Activated CD4-positive, alpha-beta T cell treated with anti-CD3 and anti-CD28 coated beads for 36 hours (primary cell): ENCODE measurements around the gene ABHD17A. TPM values are rescaled to one million over a fixed set of nuclear protein-coding genes. Genes with fewer than 3 reads are reported as not detected.
A peak's percentile ranks its signal among the peaks of the same experiment; 100 is the strongest.
"Not testable (repeated sequence)": the region's sequence is repeated elsewhere in the genome, so short reads cannot be mapped to it uniquely, and the experiment has no call there.

ENCODE experiments used
- ATAC-seq: fragments of 200-7000 bp; cut with Tn5 transposase; one replicate; pipeline ENCODE4 v1.10.0; 2021; ENCODE audit warnings: mild to moderate bottlenecking, moderate library complexity
- CTCF ChIA-PET: fragments of 350-600 bp; sonication (Branson Sonifier 250); formaldehyde crosslinking; loops from one replicate; lab custom pipeline; 2021; ENCODE audit warnings: antibody characterized with exemption; lab: Charles Lee
- POLR2A ChIA-PET: fragments of 350-600 bp; sonication (Branson Sonifier 250); formaldehyde crosslinking; loops from one replicate; lab custom pipeline; 2021; ENCODE audit warnings: antibody characterized with exemption, inconsistent platforms; lab: Charles Lee
- DNase-seq: peaks from one replicate; pipeline ENCODE4 v3.0.0-alpha.2; 2020
- H3K27ac Mint-ChIP-seq: one replicate; pipeline ENCODE4 v1.8.0; 2021; ENCODE audit warnings: mixed read lengths
- H3K27me3 Mint-ChIP-seq: one replicate; pipeline ENCODE4 v1.8.0; 2021; ENCODE audit warnings: mixed read lengths
- H3K36me3 Mint-ChIP-seq: one replicate; pipeline ENCODE4 v1.8.0; 2021; ENCODE audit warnings: low read depth, mixed read lengths
- H3K4me1 Mint-ChIP-seq: one replicate; pipeline ENCODE4 v1.8.0; 2021; ENCODE audit warnings: mixed read lengths
- H3K4me3 Mint-ChIP-seq: one replicate; pipeline ENCODE4 v1.8.0; 2021; ENCODE audit warnings: mild to moderate bottlenecking, moderate library complexity, mixed read lengths
- H3K9me3 Mint-ChIP-seq: one replicate; pipeline ENCODE4 v1.8.0; 2021; ENCODE audit warnings: low read depth, mixed read lengths
- intact Hi-C, 2 experiments: fragments of 100-400 bp; cut with DNase I in 1 of 2; cut with micrococcal nuclease in 1 of 2; formaldehyde crosslinking; loops; one replicate each; pipeline versions ENCODE4 v1.14.2 to v1.15.1; 2022 to 2024; cut with DNase I, micrococcal nuclease
- total RNA-seq, 2 experiments: library from RNA; stranded (reverse); gene quantifications; one replicate each; pipeline ENCODE4 v1.2.3, GENCODE V29; 2021

The ABHD17A gene
- total RNA-seq, 2 experiments from 2014 or later = 84.5 to 88.5 TPM

DNA sequence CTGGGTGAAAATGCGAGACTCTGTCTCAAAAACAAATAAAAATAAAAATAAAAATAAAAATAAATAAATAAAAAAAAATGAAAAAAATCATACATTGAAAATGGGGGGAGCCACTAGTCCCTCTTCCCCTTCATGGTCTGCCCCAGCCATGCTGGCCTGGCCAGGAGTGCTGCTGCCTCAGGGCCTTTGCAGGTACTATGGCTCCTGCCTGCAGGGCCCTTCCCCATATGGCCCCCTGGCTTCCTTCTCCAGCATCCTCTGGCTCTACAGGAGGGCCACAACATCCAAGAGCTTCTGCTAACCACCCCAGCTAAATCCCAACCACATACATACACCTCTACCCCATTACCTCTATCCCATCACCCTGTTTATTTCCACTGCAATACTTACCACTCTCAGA lies 4.6 kb upstream of the ABHD17A start:
- ChIA-PET POLR2A (no interaction called here), CTCF (interaction anchor here (0.5 to 1.0 kb wide), 2 partner anchors 13 to 52 kb away, joined by 3 to 5 read pairs; no protein-coding TSS in a partner anchor)
- H3K4me1 Mint-ChIP-seq = peaks cover 8% of the 10 kb centered on the region
- ATAC-seq = no peak
- no peak for DNase-seq
- H3K9me3 Mint-ChIP-seq = no peaks in the 10 kb centered on the region
- H3K27ac Mint-ChIP-seq = peak overlapping the region; percentile 22
- H3K4me3 Mint-ChIP-seq = no peak overlapping the region
- H3K36me3 Mint-ChIP-seq = no peaks in the 10 kb centered on the region
- H3K27me3 Mint-ChIP-seq = no peaks in the 10 kb centered on the region
- intact Hi-C loops = no loop called here

DNA sequence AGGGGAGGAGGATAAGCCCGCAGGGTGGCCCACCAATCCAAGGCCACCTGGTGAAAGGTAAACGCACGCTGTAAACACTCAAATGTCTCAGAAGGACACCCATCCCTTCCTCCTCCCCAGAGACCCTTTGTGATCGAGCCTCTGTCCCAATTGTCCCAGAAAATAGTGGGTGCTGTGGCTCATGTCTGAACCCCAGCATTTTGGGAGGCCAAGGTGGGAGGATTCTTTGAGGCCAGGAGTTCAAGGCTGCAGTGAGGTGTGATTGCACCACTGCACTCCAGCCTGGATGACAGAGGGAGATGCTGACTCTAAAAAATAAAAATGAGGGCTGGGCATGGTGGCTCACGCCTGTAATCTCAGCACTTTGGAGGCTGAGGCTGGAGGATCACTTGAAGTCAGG lies 3.1 kb upstream of the ABHD17A start:
- ChIA-PET CTCF (no interaction called here), POLR2A (no interaction called here)
- Mint-ChIP-seq H3K36me3 (peaks cover 9% of the 10 kb centered on the region), H3K4me1 (peaks cover 13% of the 10 kb centered on the region), H3K27me3 (no peaks in the 10 kb centered on the region), H3K4me3 (no peak overlapping the region), H3K27ac (no peak overlapping the region), H3K9me3 (no peaks in the 10 kb centered on the region)
- ATAC-seq = no peak
- intact Hi-C loops = no loop called here
- no peak for DNase-seq

GRCh38 chr19:1886360-1886759 lies 1.1 kb upstream of the ABHD17A start:
- peaks cover 15% of the 10 kb centered on the region for H3K36me3 Mint-ChIP-seq
- intact Hi-C loops, H3K27me3 Mint-ChIP-seq, ATAC-seq, H3K4me3 Mint-ChIP-seq, DNase-seq, H3K27ac Mint-ChIP-seq, H3K9me3 Mint-ChIP-seq: not testable (repeated sequence)
- ChIA-PET CTCF (interaction anchor here (1.3 kb wide), 1 partner anchor 10 kb away, joined by 4 read pairs; no protein-coding TSS in a partner anchor), POLR2A (interaction anchor here (0.6 kb wide), 1 partner anchor 190 kb away, joined by 5 read pairs; no protein-coding TSS in a partner anchor)
- peaks cover 28% of the 10 kb centered on the region for H3K4me1 Mint-ChIP-seq

DNA sequence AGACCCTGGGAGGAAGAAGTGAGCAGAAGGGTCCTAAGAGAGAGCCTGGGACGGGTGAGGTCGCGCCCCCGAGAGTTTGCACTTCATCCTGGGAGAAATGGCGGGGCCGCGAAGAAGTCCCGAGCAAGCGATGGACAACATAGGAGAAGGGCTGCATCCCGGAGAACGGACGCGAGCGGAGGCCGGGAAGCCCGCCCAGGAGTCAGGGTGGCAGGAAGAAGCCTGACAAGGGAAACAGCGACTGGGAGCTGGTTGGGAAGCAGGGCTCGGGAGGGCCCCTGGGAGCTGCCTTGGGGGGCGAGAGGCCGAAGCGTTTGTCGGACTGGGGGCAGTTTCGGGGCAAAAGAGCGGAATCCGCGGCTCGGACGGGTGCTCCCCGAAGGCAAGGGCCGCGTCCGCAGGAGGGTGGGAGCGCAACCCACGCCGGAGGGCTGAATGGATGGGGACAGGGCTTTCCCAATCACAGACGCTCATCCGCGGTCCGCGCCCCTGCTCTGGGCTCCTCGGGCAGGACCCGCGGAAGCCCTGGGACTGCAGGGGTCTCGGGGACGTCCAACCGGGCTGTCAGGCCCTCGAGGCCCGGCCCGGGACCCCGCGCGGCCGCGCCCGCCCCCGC lies 469 bp downstream of the ABHD17A start:
- ATAC-seq = peak; percentile 1
- CTCF ChIA-PET = interaction anchor here (0.6 to 1.6 kb wide), 4 partner anchors 9 to 97 kb away, joined by 3 to 4 read pairs (median 4); no protein-coding TSS in a partner anchor
- Mint-ChIP-seq H3K9me3 (no peaks in the 10 kb centered on the region), H3K27me3 (no peaks in the 10 kb centered on the region), H3K36me3 (peaks cover 15% of the 10 kb centered on the region), H3K4me1 (peaks cover 31% of the 10 kb centered on the region), H3K27ac (peak overlapping the region; percentile 98), H3K4me3 (peak overlapping the region; percentile 97)
- peak; percentile 32 for DNase-seq
- intact Hi-C loops = loop anchor here (1.0 to 5.0 kb wide), 5 partner anchors 9 to 267 kb away; partner anchors contain the start of genes ADAT3 (in 2 of the 2), SCAMP4 (in 2 of the 2) and AP3D1 (in 1 of the 2)
- POLR2A ChIA-PET = interaction anchor here (0.6 to 1.8 kb wide), 2 partner anchors 8 to 616 kb away, joined by 3 to 4 read pairs; no protein-coding TSS in a partner anchor

- DNase-seq (no peak), ATAC-seq (peak; percentile 15)
- no peaks in the 10 kb centered on the region for H3K9me3 Mint-ChIP-seq
- H3K27me3 Mint-ChIP-seq = no peaks in the 10 kb centered on the region
- intact Hi-C loops = loop anchor here in 1 of 2 experiments (5.0 kb wide), 1 partner anchor 268 kb away; the partner anchor contains the start of gene AP3D1
- H3K4me3 Mint-ChIP-seq = peak overlapping the region; percentile 97
- ChIA-PET POLR2A (interaction anchor here (1.8 kb wide), 1 partner anchor 8 kb away, joined by 4 read pairs; no protein-coding TSS in a partner anchor), CTCF (interaction anchor here (1.6 kb wide), 1 partner anchor 8 kb away, joined by 4 read pairs; no protein-coding TSS in a partner anchor)
- H3K27ac Mint-ChIP-seq = peak overlapping the region; percentile 98
- H3K4me1 Mint-ChIP-seq = peaks cover 31% of the 10 kb centered on the region
- peaks cover 15% of the 10 kb centered on the region for H3K36me3 Mint-ChIP-seq
Observed at GRCh38 chr19:1884291-1884718, 991 bp downstream of the ABHD17A start.

DNA sequence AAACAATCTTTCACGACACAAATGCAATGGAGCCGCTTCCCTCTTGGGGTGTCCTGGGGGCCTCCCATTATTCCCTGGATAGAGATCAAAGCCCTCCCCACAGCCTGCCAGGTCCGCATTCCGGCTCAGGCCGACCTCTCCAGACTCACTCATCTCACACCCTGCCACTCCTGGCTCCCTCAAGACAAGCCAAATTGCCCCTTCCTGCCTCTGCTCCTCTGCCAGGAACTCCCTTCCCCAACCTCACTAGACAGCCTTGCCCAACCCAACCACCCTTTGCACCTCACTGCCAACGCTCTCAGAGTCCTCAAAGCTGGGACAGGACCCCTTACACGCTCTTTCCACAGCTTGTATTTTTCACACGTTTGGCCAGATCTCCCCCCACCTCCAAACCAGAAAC lies 1.5 kb downstream of the ABHD17A start:
- peaks cover 31% of the 10 kb centered on the region for H3K4me1 Mint-ChIP-seq
- no peaks in the 10 kb centered on the region for H3K27me3 Mint-ChIP-seq
- intact Hi-C loops = loop anchor here in 1 of 2 experiments (5.0 kb wide), 1 partner anchor 269 kb away; the partner anchor contains the start of gene AP3D1
- ATAC-seq (peak; percentile 12), DNase-seq (peak; percentile 37)
- peaks cover 15% of the 10 kb centered on the region for H3K36me3 Mint-ChIP-seq
- CTCF ChIA-PET = interaction anchor here (0.7 to 1.6 kb wide), 2 partner anchors 8 to 60 kb away, joined by 4 read pairs; no protein-coding TSS in a partner anchor
- peak overlapping the region; percentile 97 for H3K4me3 Mint-ChIP-seq
- H3K27ac Mint-ChIP-seq = peak overlapping the region; percentile 98
- POLR2A ChIA-PET = interaction anchor here (1.8 kb wide), 1 partner anchor 7 kb away, joined by 4 read pairs; no protein-coding TSS in a partner anchor
- H3K9me3 Mint-ChIP-seq = no peaks in the 10 kb centered on the region

- POLR2A ChIA-PET = no interaction called here
- no peaks in the 10 kb centered on the region for H3K27me3 Mint-ChIP-seq
- intact Hi-C loops = loop anchor here in 1 of 2 experiments (5.0 kb wide), 1 partner anchor 269 kb away; the partner anchor contains the start of gene AP3D1
Observed at GRCh38 chr19:1882786-1883692, 2.3 kb downstream of the ABHD17A start.

DNA sequence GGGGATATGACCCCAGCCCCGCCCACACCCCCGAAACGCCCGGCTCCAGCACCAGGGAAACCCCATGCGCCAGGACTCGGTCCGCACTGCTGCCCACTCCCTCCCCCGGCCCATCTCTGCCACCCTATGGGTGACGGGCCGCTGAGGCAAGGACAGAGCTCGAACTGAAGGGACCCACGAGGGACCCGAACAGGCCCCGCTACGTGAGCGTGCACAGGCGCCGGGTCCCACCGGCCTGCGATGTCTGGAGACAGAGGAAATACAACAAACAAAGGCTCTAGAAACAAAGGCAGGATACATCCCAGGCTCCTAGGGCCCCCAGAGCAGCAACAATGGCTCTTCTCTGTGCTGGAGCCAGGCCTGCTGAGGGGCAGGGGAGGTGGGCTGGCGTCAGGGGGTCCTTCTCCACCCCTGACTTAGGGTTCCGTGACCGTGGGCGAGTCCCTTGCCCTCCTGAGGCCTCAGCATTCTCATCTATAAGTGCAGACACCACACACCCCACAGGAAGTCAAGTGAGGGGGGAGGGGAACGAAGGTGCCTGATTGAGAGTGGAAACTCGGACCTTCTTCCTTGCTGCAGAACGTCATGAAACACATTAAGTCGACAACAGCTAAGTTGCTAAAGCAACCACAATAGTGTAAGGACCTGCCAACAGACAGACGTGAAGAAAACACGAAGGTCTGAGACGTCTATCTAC lies 3.1 kb downstream of the ABHD17A start:
- Mint-ChIP-seq H3K36me3 (peaks cover 18% of the 10 kb centered on the region), H3K27me3 (no peaks in the 10 kb centered on the region), H3K9me3 (no peaks in the 10 kb centered on the region), H3K27ac (peak overlapping the region; percentile 98), H3K4me3 (peak overlapping the region; percentile 97), H3K4me1 (peaks cover 31% of the 10 kb centered on the region)
- DNase-seq (peak; percentile 82), ATAC-seq (peak; percentile 57)
- ChIA-PET CTCF (interaction anchor here (0.5 kb wide), 1 partner anchor 202 kb away, joined by 3 read pairs; no protein-coding TSS in a partner anchor), POLR2A (no interaction called here)
- intact Hi-C loops = loop anchor here in 1 of 2 experiments (5.0 kb wide), 1 partner anchor 270 kb away; the partner anchor contains the start of gene AP3D1

More at GRCh38 chr19:1882786-1883692, 2.3 kb downstream of the ABHD17A start:
- Mint-ChIP-seq H3K4me1 (peaks cover 31% of the 10 kb centered on the region), H3K9me3 (no peaks in the 10 kb centered on the region), H3K36me3 (peaks cover 18% of the 10 kb centered on the region), H3K27ac (peak overlapping the region; percentile 98), H3K4me3 (peak overlapping the region; percentile 97)
- ATAC-seq (no peak), DNase-seq (no peak)
- CTCF ChIA-PET = interaction anchor here (0.5 to 0.7 kb wide), 3 partner anchors 59 to 201 kb away, joined by 3 to 4 read pairs (median 4); no protein-coding TSS in a partner anchor

- POLR2A ChIA-PET, CTCF ChIA-PET, H3K27me3 Mint-ChIP-seq, ATAC-seq, H3K9me3 Mint-ChIP-seq, DNase-seq: not testable (repeated sequence)
- Mint-ChIP-seq H3K4me1 (peaks cover 33% of the 10 kb centered on the region), H3K4me3 (peak overlapping the region; percentile 97), H3K27ac (peak overlapping the region; percentile 98), H3K36me3 (peaks cover 18% of the 10 kb centered on the region)
- intact Hi-C loops = loop anchor here in 1 of 2 experiments (5.0 kb wide), 1 partner anchor 271 kb away; the partner anchor contains the start of gene AP3D1
Observed at GRCh38 chr19:1881393-1882088, 3.8 kb downstream of the ABHD17A start.
